SW480 (cell line): ENCODE results near the gene MSX1.

Experiments used
- DNase-seq: peaks from one replicate; pipeline ENCODE4 v3.0.0-alpha.2; 2016; ENCODE audit warnings: low spot score

MSX1 gene

GRCh38 chr4:4913147-4913561 is 53.7 kb downstream of the MSX1 start:
- DNase-seq = no peak
